Thymus (tissue), 14 donors: Measurements from ENCODE around the gene KRT9. TPM values are rescaled to one million over a fixed set of nuclear protein-coding genes. Genes with fewer than 3 reads are reported as not detected.
"Not testable (repeated sequence)": the region's sequence is repeated elsewhere in the genome, so short reads cannot be mapped to it uniquely, and the experiment has no call there.

ENCODE experiments used
- DNase-seq, 9 donors: peaks; one replicate each; pipeline ENCODE4 v3.0.0-alpha.2; 2013; ENCODE audit warnings: low spot score in 9 of 9, low read depth in 6 of 9, missing footprints in 1 of 9
- H3K27ac ChIP-seq, 2 donors: one replicate each; pipeline ENCODE4 v1.5.1; 2013; ENCODE audit warnings: control low read depth in 1 of 2, low read depth in 1 of 2, low read length in 1 of 2, mild to moderate bottlenecking in 1 of 2, moderate library complexity in 1 of 2
- H3K27me3 ChIP-seq, 2 donors: one replicate each; pipeline ENCODE4 v1.5.1; 2013; ENCODE audit warnings: low read length in 1 of 2; ENCODE audit not compliant: control insufficient read depth in 2 of 2, insufficient read depth in 1 of 2
- H3K36me3 ChIP-seq, 2 donors: one replicate each; pipeline ENCODE4 v1.5.1; 2013; ENCODE audit warnings: low read length in 1 of 2, mild to moderate bottlenecking in 1 of 2, moderate library complexity in 1 of 2; ENCODE audit not compliant: control insufficient read depth in 2 of 2, insufficient read depth in 2 of 2
- H3K4me1 ChIP-seq, 2 donors: one replicate each; pipeline ENCODE4 v1.5.1; 2013; ENCODE audit warnings: low read length in 2 of 2; ENCODE audit not compliant: control insufficient read depth in 2 of 2, insufficient read depth in 2 of 2
- H3K4me3 ChIP-seq, 2 donors: one replicate each; pipeline ENCODE4 v1.5.1; 2013; ENCODE audit warnings: low read length in 2 of 2, control low read depth in 1 of 2, mild to moderate bottlenecking in 1 of 2
- H3K9me3 ChIP-seq, 2 donors: one replicate each; pipeline ENCODE4 v1.5.1; 2013; ENCODE audit warnings: low read length in 1 of 2, mild to moderate bottlenecking in 1 of 2; ENCODE audit not compliant: control insufficient read depth in 2 of 2, insufficient read depth in 1 of 2
- WGBS: extraction: QIAGEN DNeasy Blood & Tissue Kit; methylation state at CpG from one replicate; pipeline ENCODE4 v1.1.7; 2013; 5-methylcytosine and 5-hydroxymethylcytosine counted together
- long read RNA-seq, 10 donors: transcript quantifications; one replicate each; lab custom pipeline, GENCODE V29; 2026
- polyA plus RNA-seq: library from polyadenylated mRNA; stranded (reverse); fragments of 200-250 nt; gene quantifications from one replicate; pipeline ENCODE4 v1.2.3, GENCODE V29; 2013
- total RNA-seq: library from RNA; stranded (reverse); fragments of 120-200 nt; gene quantifications from one replicate; pipeline ENCODE4 v1.2.4, GENCODE V29; 2013
- donor health status: healthy.

KRT9 gene
- total RNA-seq (1.7 TPM), polyA plus RNA-seq (60.7 TPM)
- long read RNA-seq, donor 1: 0 reads
- long read RNA-seq, donor 2: 0 reads
- long read RNA-seq, donor 3: 0 reads
- long read RNA-seq, donor 4: 0 reads
- long read RNA-seq, donor 5: 0 reads
- long read RNA-seq, donor 6, partial matches to known transcripts: 0 of 1 reads
- long read RNA-seq, donor 6, other reads (novel, unspliced or antisense): 0 of 1 reads
- long read RNA-seq, donor 7: 0 reads
- long read RNA-seq, donor 8: 0 reads
- long read RNA-seq, donor 9: 0 reads
- long read RNA-seq, donor 10: 0 reads

- no peak for DNase-seq
- H3K27me3 ChIP-seq: peaks cover 0 to 7% of the 10 kb centered on the region in 2 donors
- no peak within 1 kb of the TSS for H3K27ac ChIP-seq
- H3K4me3 ChIP-seq: no peak within 1 kb of the TSS
- no peaks in the 10 kb centered on the region for H3K4me1 ChIP-seq
- no peaks in the 10 kb centered on the region for H3K36me3 ChIP-seq
- peaks cover 4 to 10% of the 10 kb centered on the region in 2 donors for H3K9me3 ChIP-seq
- 79% methylated on average over 24 of the region's 24 CpGs for WGBS
Observed at GRCh38 chr17:41571561-41572434, at the start of gene KRT9. Gene KRT9 (minus strand): TSS chr17:41572059. CDS start chr17:41571992, 67 bp downstream.

DNA sequence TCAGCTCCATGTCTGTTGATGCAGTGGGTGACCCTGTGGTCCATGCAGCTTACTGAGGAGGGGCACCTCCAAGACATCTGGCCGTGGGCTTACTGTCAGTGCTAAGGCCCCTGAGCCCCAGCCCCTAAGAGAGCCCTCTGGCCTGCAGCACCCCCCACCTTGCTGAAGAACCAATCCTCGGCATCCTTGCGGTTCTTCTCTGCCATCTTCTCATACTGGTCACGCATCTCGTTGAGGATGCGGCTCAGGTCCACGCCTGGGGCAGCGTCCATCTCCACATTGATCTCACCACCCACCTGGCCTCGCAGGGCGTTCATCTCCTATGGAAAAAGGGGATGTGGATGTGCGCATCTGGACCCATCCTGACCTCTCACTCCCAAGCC is 49.6 kb upstream of the KRT9 start:
- not testable (repeated sequence) for H3K27ac ChIP-seq, H3K27me3 ChIP-seq, H3K36me3 ChIP-seq, H3K4me1 ChIP-seq, H3K9me3 ChIP-seq, DNase-seq, H3K4me3 ChIP-seq
- WGBS: 93% methylated on average over 11 of the region's 11 CpGs

DNA sequence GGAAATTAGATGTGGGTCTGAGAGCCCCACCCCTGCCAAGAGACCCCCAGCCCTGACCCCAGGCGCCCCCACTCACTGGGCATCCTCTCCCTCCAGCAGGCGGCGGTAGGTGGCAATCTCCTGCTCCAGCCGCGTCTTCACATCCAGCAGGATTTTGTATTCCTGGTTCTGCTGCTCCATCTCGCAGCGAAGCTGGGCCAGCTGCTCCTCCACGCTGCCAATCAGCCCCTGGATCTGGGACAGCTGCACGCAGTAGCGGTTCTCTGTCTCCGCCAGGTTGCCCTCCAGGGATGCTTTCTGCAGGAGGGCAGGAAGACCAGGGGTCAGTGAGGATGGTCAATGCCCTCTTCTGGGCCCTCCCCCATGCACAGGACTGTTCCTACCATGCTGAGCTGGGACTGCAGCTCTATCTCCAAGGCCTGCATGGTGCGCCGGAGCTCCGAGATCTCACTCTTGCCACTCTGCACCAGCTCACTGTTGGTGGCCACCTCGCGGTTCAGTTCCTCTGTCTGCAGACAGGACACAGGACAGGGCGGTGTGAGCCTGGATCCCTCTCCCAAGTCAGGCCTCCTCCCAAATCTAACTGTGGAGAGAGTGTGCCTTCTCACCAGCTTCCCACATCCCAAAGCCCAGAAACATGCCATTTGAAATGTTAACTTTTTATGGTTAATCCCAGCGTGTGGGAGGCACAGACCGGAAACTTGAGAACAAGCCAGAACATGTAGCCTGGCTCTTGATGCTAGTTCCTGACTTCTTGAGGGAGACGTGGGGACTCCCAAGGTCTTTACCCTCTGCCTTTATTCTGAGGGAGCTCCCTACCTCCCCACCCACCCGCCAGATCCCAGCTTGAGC is 49.0 kb upstream of the KRT9 start:
- no peak overlapping the region for H3K27ac ChIP-seq
- H3K9me3 ChIP-seq: no peaks in the 10 kb centered on the region
- H3K27me3 ChIP-seq: no peaks in the 10 kb centered on the region
- H3K36me3 ChIP-seq: no peaks in the 10 kb centered on the region
- no peak overlapping the region for H3K4me3 ChIP-seq
- no peak for DNase-seq
- 90% methylated on average over 21 of the region's 21 CpGs for WGBS
- H3K4me1 ChIP-seq: peaks cover 0 to 3% of the 10 kb centered on the region in 2 donors

DNA sequence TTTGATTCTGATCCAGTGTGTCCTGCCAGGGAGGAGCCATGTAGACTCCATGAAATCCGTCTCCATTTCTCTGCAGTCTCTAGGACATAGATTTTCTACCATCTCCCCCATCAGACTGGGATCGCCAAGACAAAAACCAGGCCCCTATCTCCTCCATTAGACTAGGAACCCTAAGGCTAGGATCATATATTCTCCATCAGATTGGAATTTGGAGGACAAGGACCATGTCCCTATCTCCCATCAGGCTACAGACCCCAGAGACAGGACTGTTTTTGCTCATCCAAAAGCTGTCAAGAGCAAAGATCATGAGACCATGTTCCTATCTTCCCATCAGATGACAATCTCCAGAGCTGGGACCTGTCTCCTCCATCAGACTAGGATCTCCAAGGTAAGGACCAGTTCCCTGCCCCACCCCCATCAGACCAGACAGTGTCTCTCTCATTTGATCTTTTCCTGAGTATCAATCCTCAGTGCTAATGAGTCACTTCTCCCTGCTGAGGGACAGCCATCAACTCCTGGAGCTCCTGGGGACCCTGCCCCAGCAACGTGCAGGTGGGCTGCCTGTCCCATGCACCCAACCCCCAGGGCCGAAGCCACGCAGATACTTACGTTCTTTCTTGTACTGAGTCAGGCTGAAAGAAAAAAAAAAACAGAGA is 48.2 kb upstream of the KRT9 start:
- H3K9me3 ChIP-seq, H3K36me3 ChIP-seq, H3K4me3 ChIP-seq, DNase-seq, H3K4me1 ChIP-seq, H3K27me3 ChIP-seq, H3K27ac ChIP-seq: not testable (repeated sequence)
- 88% methylated on average over 6 of the region's 6 CpGs for WGBS

DNA sequence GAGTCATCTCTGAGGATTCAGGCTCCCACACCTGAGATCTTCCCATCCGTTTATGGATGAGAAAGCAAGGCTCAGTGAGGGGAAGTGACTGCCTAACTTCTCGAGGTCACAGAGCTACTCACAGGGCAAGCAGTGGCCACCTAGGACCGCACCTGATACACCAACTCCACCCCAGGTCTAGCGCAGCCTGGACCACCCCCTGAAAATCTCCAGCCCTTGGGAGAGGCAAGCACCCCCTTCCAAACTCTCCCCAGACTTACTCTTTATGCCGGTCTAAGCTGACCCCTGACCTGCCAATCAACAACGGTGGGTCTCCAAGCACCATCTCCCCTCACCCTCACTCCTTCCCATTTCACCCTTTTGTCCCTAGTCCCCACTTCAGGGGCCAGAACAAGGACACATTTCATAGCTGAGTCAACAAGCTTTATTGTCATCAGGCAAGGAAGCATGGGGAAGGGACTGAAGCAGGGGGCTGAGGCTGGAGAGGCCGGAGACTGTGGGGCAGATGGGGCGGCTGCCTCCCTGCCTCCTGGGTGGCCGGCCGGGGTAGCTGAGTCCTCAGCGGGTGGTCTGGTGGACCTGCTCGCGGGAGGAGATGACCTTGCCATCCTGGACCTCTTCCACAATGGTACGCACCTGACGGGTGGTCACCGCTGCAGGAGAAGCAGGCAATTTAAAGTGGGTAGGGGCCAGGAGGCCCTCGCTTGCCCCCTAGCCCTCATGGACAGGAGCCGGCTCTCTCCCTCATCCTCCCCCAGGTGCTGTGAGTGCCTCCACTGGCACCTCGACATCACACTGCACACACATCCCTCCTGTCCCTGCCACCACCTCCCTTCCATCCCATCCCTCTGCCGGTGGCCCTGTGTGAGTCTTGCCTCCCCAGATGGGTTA is 47.4 kb upstream of the KRT9 start:
- no peak overlapping the region for H3K4me3 ChIP-seq
- H3K27me3 ChIP-seq: no peaks in the 10 kb centered on the region
- H3K9me3 ChIP-seq: no peaks in the 10 kb centered on the region
- H3K36me3 ChIP-seq: no peaks in the 10 kb centered on the region
- 91% methylated on average over 20 of the region's 20 CpGs for WGBS
- H3K27ac ChIP-seq: no peak overlapping the region
- DNase-seq: no peak
- H3K4me1 ChIP-seq: peaks cover 0 to 2% of the 10 kb centered on the region in 2 donors

GRCh38 chr17:41618341-41619035 is 46.6 kb upstream of the KRT9 start:
- Histone ChIP-seq H3K4me3 (no peak overlapping the region), H3K9me3 (no peaks in the 10 kb centered on the region), H3K27me3 (no peaks in the 10 kb centered on the region), H3K4me1 (peaks cover 0 to 2% of the 10 kb centered on the region in 2 donors), H3K36me3 (no peaks in the 10 kb centered on the region), H3K27ac (no peak overlapping the region)
- no peak for DNase-seq
- WGBS: 82% methylated on average over 13 of the region's 13 CpGs

DNA sequence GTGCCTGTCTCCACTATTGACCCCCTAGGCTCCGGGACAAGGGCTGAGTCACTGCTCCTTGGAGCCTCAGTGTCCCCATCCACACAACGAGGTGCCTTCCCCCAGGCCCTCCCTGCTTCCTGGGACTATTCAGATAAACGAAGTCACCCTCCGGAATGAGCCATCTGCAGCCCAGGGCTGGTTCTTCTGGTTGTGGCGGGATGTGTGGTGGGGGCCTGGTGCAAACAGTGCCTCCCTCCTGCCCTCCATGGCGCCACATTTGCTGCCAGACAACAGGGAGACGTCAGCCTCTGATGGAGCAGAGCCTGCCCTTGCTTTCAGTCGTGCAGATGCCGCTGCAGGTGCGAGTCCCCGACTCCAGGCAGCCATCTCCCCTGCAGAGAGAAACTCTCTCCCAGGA is 45.8 kb upstream of the KRT9 start:
- DNase-seq: no peak
- WGBS: 83% methylated on average over 11 of the region's 11 CpGs
- Histone ChIP-seq H3K27me3 (no peaks in the 10 kb centered on the region), H3K27ac (no peak overlapping the region), H3K9me3 (no peaks in the 10 kb centered on the region), H3K4me1 (peaks cover 0 to 1% of the 10 kb centered on the region in 2 donors), H3K4me3 (no peak overlapping the region), H3K36me3 (no peaks in the 10 kb centered on the region)

GRCh38 chr17:41617136-41617535 is 45.3 kb upstream of the KRT9 start:
- H3K27me3 ChIP-seq: no peaks in the 10 kb centered on the region
- H3K27ac ChIP-seq: no peak overlapping the region
- H3K4me1 ChIP-seq: no peaks in the 10 kb centered on the region
- no peak for DNase-seq
- H3K9me3 ChIP-seq: no peaks in the 10 kb centered on the region
- H3K4me3 ChIP-seq: no peak overlapping the region
- H3K36me3 ChIP-seq: no peaks in the 10 kb centered on the region
- 94% methylated on average over 3 of the region's 3 CpGs for WGBS
